ENCODE data around the gene WHRN. TPM values are rescaled to one million over a fixed set of nuclear protein-coding genes. Genes with fewer than 3 reads are reported as not detected.

Gene WHRN
- total and polyA plus RNA-seq, 2 of the 8 experiments (the other 6 are each of a cell fraction or from before 2014, with no cell fraction given) = 4.4 to 7.7 TPM

DNA sequence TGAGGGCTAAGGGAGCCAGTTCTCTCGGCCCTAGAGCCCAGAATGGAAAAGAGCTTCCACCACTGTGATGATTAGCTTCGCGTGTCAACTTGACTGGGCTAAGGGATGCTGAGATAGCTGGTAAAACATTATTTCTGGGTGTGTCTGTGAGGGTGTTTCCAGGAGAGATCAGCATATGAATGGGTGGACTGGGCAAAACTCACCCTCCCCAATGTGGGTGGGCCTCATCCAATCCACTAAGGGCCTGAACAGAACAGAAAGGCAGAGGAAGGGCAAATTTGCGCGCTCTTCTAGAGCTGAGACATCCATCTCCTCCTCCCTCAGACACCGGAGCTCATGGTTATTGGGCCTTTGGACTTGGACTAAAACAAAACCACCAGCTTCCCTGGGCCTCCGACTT is 96.6 kb downstream of the WHRN start:
- Histone ChIP-seq H3K4me3 (ENCODE audit: extremely low read depth in 1 of 4, insufficient read depth in 2 of 4, low read depth in 3 of 4, low read length in 4 of 4) (no peak overlapping the region), H3K56ac (replicated peaks; ENCODE audit: insufficient read length, low read depth, low read length) (no peak overlapping the region), H2AK5ac (ENCODE audit: low read depth, low read length) (no peak overlapping the region), H3K27ac (ENCODE audit: low read depth, low read length) (no peak overlapping the region), H2BK5ac (ENCODE audit: low read depth, low read length) (peak overlapping the region; percentile 18; the same call in 1 of the 2 replicates), H3K9ac (replicated peaks in 1 of 4; ENCODE audit: extremely low read depth in 1 of 4, low read depth in 3 of 4, low read length in 3 of 4) (no peak overlapping the region), H3K14ac (ENCODE audit: insufficient read length) (no peak overlapping the region), H2BK120ac (replicated peaks; ENCODE audit: low read depth, low read length) (no peak overlapping the region), H3K79me2 (ENCODE audit: control insufficient read depth in 1 of 2, insufficient read depth in 2 of 2, low read length in 2 of 2) (no peaks in the 10 kb centered on the region), H3K9me3 (ENCODE audit: insufficient read depth in 2 of 2, low read depth in 1 of 2, low read length in 1 of 2) (no peaks in the 10 kb centered on the region), H3K18ac (ENCODE audit: extremely low read depth, low read length) (no peak overlapping the region), H3K79me1 (ENCODE audit: low read depth, low read length) (no peaks in the 10 kb centered on the region), H4K91ac (replicated peaks; ENCODE audit: insufficient read length, low read length) (no peak overlapping the region), H3K4me1 (replicated peaks in 1 of 4; ENCODE audit: control insufficient read depth in 3 of 4, insufficient read depth in 4 of 4, low read length in 3 of 4) (peaks cover 3 to 14% (median 8%) of the 10 kb centered on the region in 4 experiments), H2BK12ac (ENCODE audit: low read depth, low read length) (no peak overlapping the region), H3K27me3 (replicated peaks in 1 of 4; ENCODE audit: control insufficient read depth in 3 of 4, extremely low read depth in 1 of 4, insufficient read depth in 3 of 4, low read length in 3 of 4) (no peaks in the 10 kb centered on the region), H3K4ac (replicated peaks; ENCODE audit: insufficient read length, low read depth, low read length) (no peak overlapping the region), H2BK20ac (ENCODE audit: low read length) (no peak overlapping the region), H2BK15ac (ENCODE audit: low read length) (no peak overlapping the region), H3K4me2 (ENCODE audit: insufficient read depth in 1 of 2, low read depth in 2 of 2, low read length in 2 of 2) (no peak overlapping the region), H3K36me3 (ENCODE audit: control insufficient read depth in 2 of 4, insufficient read depth in 4 of 4, low read length in 3 of 4) (no peaks in the 10 kb centered on the region; a peak in 1 of 8 replicates), H4K20me1 (replicated peaks in 1 of 2; ENCODE audit: control insufficient read depth in 1 of 2, insufficient read depth in 2 of 2, low read length in 2 of 2) (no peaks in the 10 kb centered on the region), H3K23me2 (ENCODE audit: low read depth, low read length) (no peaks in the 10 kb centered on the region), H4K8ac (ENCODE audit: extremely low read depth, insufficient read depth, low read length) (no peak overlapping the region), H3K23ac (ENCODE audit: insufficient read length) (no peak overlapping the region), H4K5ac (ENCODE audit: insufficient read length, low read depth, low read length) (no peak overlapping the region), H2AFZ (ENCODE audit: low read length) (no peak overlapping the region)
- WGBS, 2 experiments (ENCODE audit: extremely low coverage in 1 of 2, insufficient coverage in 1 of 2, insufficient read length in 1 of 2, insufficient replicate concordance in 2 of 2, low coverage in 1 of 2, low lambda C conversion rate in 2 of 2, missing lambda C conversion rate in 1 of 2) = 86% methylated on average over 7 of the region's 7 CpGs; no CpG with 5 or more reads in 1 of the 2 experiments
- ChIA-PET CTCF (ENCODE audit: partially characterized antibody) (interaction anchor here (0.8 to 11.0 kb wide), 16 partner anchors 19 to 498 kb away, joined by 3 to 271 read pairs (median 4); partner anchors contain the start of genes TEX48 and TEX53), POLR2A (ENCODE audit: partially characterized antibody) (interaction anchor here (0.9 to 2.5 kb wide), 5 partner anchors 9 to 191 kb away, joined by 3 to 7 read pairs (median 4); no protein-coding TSS in a partner anchor)
- FAIRE-seq (no peak), DNase-seq (ENCODE audit: low read depth in 1 of 2, low spot score in 2 of 2) (no peak)
- TF ChIP-seq NRF1 (IDR thresholded peaks at IDR 0.05; ENCODE audit: low read depth, low read length) (no peak), SP1 (IDR thresholded peaks at IDR 0.05; ENCODE audit: low read depth, low read length) (no peak), HDAC2 (IDR thresholded peaks at IDR 0.05; ENCODE audit: borderline replicate concordance in 1 of 2, low read depth in 2 of 2, low read length in 2 of 2) (no peak), KDM5A (IDR thresholded peaks at IDR 0.05; ENCODE audit: low read length) (no peak), TAF1 (IDR thresholded peaks at IDR 0.05; ENCODE audit: low read depth, low read length) (no peak), SIN3A (conservative IDR thresholded peaks at IDR 0.05 in 1 of 2, IDR thresholded peaks at IDR 0.05 in 1 of 2; ENCODE audit: low read depth in 1 of 2, low read length in 2 of 2) (no peak), KDM4A (IDR thresholded peaks at IDR 0.05; ENCODE audit: low read depth, low read length, severe bottlenecking) (no peak), SP4 (IDR thresholded peaks at IDR 0.05; ENCODE audit: low read length) (no peak)
- TF ChIP-seq, protein P1, sequence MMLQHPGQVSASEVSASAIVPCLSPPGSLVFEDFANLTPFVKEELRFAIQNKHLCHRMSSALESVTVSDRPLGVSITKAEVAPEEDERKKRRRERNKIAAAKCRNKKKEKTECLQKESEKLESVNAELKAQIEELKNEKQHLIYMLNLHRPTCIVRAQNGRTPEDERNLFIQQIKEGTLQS (IDR thresholded peaks at IDR 0.05; ENCODE audit: insufficient read depth, low read depth, low read length) = no peak

Measured in H1 (cell line).